Stimulated activated CD4-positive, alpha-beta T cell treated with anti-CD3 and anti-CD28 coated beads, TNF-alpha, amount 100 ng/mL, for 4 hours (primary cell): ENCODE measurements around the gene MTFR2.
A peak's percentile ranks its signal among the peaks of the same experiment; 100 is the strongest.
"Not testable (repeated sequence)": the region's sequence is repeated elsewhere in the genome, so short reads cannot be mapped to it uniquely, and the experiment has no call there.

Source experiments
- DNase-seq, 3 experiments: peaks; one replicate each; pipeline ENCODE4 v3.0.0-alpha.2; 2020; ENCODE audit warnings: low read depth in 3 of 3

MTFR2 gene

GRCh38 chr6:136235233-136235564 lies 14.9 kb downstream of the MTFR2 start:
- no peak for DNase-seq

- no peak for DNase-seq
Observed at GRCh38 chr6:136232701-136233100, 17.4 kb downstream of the MTFR2 start.

GRCh38 chr6:136230219-136230853 lies 19.8 kb downstream of the MTFR2 start:
- no peak for DNase-seq

- DNase-seq, result no peak
Observed at GRCh38 chr6:136228814-136229213, 21.3 kb downstream of the MTFR2 start.

- DNase-seq, result no peak
Observed at GRCh38 chr6:136226674-136227377, 23.3 kb downstream of the MTFR2 start.

- DNase-seq, result peak; percentile 16 to 27 (median 22)
Observed at GRCh38 chr6:136226027-136226673, 24.0 kb downstream of the MTFR2 start.

- DNase-seq, result peak in 1 of 3 experiments; percentile 7
Observed at GRCh38 chr6:136225496-136225895, 24.6 kb downstream of the MTFR2 start.

GRCh38 chr6:136224974-136225373 lies 25.1 kb downstream of the MTFR2 start:
- DNase-seq, result not testable (repeated sequence)

GRCh38 chr6:136216503-136217401 lies 33.4 kb downstream of the MTFR2 start:
- no peak for DNase-seq

- DNase-seq, result no peak
Observed at GRCh38 chr6:136213853-136214252, 36.3 kb downstream of the MTFR2 start.

- no peak for DNase-seq
Observed at GRCh38 chr6:136213012-136213539, 37.0 kb downstream of the MTFR2 start.

GRCh38 chr6:136212608-136213007 lies 37.5 kb downstream of the MTFR2 start:
- no peak for DNase-seq

GRCh38 chr6:136210398-136211165 lies 39.5 kb downstream of the MTFR2 start:
- DNase-seq, result no peak

GRCh38 chr6:136209496-136209895 lies 40.6 kb downstream of the MTFR2 start:
- DNase-seq, result no peak

- no peak for DNase-seq
Observed at GRCh38 chr6:136208783-136209182, 41.3 kb downstream of the MTFR2 start.

- no peak for DNase-seq
Observed at GRCh38 chr6:136201732-136202131, 48.4 kb downstream of the MTFR2 start.

- no peak for DNase-seq
Observed at GRCh38 chr6:136192902-136193301, 57.2 kb downstream of the MTFR2 start.

GRCh38 chr6:136191606-136192312 lies 58.4 kb downstream of the MTFR2 start:
- no peak for DNase-seq

GRCh38 chr6:136189104-136189503 lies 61.0 kb downstream of the MTFR2 start:
- no peak for DNase-seq

- DNase-seq, result no peak
Observed at GRCh38 chr6:136188486-136188885, 61.6 kb downstream of the MTFR2 start.
